ENCODE measurements around the gene CCDC154.

Gene CCDC154

GRCh38 chr16:1488619-1489018, 44.3 kb upstream of the CCDC154 start, which contains the start of gene PTX4:
Gene PTX4, minus strand, starts transcription at chr16:1488944. Its CDS starts 35 bp downstream, at chr16:1488909.
- DNase-seq (ENCODE audit: low read depth) = no peak
- TF ChIP-seq, protein P1, sequence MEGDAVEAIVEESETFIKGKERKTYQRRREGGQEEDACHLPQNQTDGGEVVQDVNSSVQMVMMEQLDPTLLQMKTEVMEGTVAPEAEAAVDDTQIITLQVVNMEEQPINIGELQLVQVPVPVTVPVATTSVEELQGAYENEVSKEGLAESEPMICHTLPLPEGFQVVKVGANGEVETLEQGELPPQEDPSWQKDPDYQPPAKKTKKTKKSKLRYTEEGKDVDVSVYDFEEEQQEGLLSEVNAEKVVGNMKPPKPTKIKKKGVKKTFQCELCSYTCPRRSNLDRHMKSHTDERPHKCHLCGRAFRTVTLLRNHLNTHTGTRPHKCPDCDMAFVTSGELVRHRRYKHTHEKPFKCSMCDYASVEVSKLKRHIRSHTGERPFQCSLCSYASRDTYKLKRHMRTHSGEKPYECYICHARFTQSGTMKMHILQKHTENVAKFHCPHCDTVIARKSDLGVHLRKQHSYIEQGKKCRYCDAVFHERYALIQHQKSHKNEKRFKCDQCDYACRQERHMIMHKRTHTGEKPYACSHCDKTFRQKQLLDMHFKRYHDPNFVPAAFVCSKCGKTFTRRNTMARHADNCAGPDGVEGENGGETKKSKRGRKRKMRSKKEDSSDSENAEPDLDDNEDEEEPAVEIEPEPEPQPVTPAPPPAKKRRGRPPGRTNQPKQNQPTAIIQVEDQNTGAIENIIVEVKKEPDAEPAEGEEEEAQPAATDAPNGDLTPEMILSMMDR (IDR thresholded peaks at IDR 0.05; ENCODE audit: control insufficient read depth, insufficient read depth, low read depth, low read length, missing control alignments) = no peak
- no peak within 1 kb of the TSS for H3K4me3 ChIP-seq (ENCODE audit: control insufficient read depth, low read depth, low read length)

GRCh38 chr16:1488054-1488601, 43.8 kb upstream of the CCDC154 start:
- TF ChIP-seq, protein P1 (IDR thresholded peaks at IDR 0.05; ENCODE audit: control insufficient read depth, insufficient read depth, low read depth, low read length, missing control alignments) = no peak
- DNase-seq (ENCODE audit: low read depth) = no peak
- no peak overlapping the region for H3K4me3 ChIP-seq (ENCODE audit: control insufficient read depth, low read depth, low read length)

GRCh38 chr16:1487395-1488053, 43.2 kb upstream of the CCDC154 start:
- no peak for DNase-seq (ENCODE audit: low read depth)
- no peak overlapping the region for H3K4me3 ChIP-seq (ENCODE audit: control insufficient read depth, low read depth, low read length)
- TF ChIP-seq, protein P1 (IDR thresholded peaks at IDR 0.05; ENCODE audit: control insufficient read depth, insufficient read depth, low read depth, low read length, missing control alignments) = no peak

DNA sequence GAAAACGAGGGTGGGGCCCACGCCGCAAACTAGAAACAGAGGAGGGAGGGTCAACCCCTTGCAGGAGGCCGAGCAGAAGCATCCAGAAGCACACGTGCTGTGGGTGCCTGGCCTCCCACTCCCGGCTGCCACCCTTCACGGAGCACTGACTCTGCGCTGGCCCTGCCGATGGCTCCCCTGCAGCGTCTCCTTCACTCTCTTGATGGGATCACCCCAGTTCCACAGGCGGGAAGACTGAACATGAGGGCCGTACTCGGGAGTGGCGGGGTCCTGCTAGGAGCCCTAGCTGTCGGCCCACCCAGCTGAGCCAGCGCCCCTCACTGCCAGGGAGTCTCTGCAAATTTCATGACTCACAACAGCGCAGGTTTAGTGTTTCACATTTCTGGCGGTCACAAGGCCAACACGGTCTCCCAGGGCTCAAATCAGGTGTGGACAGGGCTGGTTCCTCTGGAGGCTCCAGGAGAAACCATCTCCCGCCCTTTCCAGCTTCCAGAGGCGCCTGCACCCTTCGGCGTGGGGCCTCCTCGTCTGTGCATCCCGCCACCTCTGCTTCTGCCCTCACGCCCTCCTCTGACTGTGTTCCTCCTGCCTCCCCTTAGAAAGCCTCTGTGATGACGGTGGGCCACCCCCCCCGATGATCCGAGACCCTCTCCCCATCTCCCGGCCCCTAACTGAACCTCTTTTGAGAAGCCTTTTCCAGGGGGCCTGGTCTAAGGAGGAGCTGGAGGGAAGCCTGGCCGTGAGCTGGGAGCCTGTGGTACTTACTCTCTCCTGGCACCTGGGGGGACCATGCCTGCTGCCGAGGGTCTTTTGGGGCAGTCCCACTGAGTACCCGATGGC, 42.4 kb upstream of the CCDC154 start:
- DNase-seq (ENCODE audit: low read depth) = no peak
- TF ChIP-seq, protein P1 (IDR thresholded peaks at IDR 0.05; ENCODE audit: control insufficient read depth, insufficient read depth, low read depth, low read length, missing control alignments) = no peak
- no peak overlapping the region for H3K4me3 ChIP-seq (ENCODE audit: control insufficient read depth, low read depth, low read length)

GRCh38 chr16:1485847-1486496, 41.6 kb upstream of the CCDC154 start:
- TF ChIP-seq, protein P1 (IDR thresholded peaks at IDR 0.05; ENCODE audit: control insufficient read depth, insufficient read depth, low read depth, low read length, missing control alignments) = no peak

More at GRCh38 chr16:1485847-1486496, 41.6 kb upstream of the CCDC154 start:
- DNase-seq (ENCODE audit: low read depth) = no peak
- H3K4me3 ChIP-seq (ENCODE audit: control insufficient read depth, low read depth, low read length) = no peak overlapping the region
